Neural cell (in vitro differentiated cells): ENCODE data around the gene GNAT2.

ENCODE experiments used
- CTCF ChIP-seq: fragments of 450-650 bp; IDR thresholded peaks from 2 replicates; pipeline ENCODE4 v1.5.1; 2014; ENCODE audit warnings: antibody characterized with exemption, mild to moderate bottlenecking, moderate library complexity; ENCODE audit not compliant: poor library complexity, severe bottlenecking
- EP300 ChIP-seq: fragments of 450-650 bp; conservative IDR thresholded peaks from 2 replicates; pipeline ENCODE4 v1.6.1; 2014; ENCODE audit warnings: antibody characterized with exemption, mild to moderate bottlenecking, moderate library complexity; ENCODE audit not compliant: poor library complexity, severe bottlenecking
- EZH2 ChIP-seq: fragments of 200-600, 300-800 bp; shearing (Covaris generic), sonication (generic); IDR thresholded peaks from 2 replicates; pipeline ENCODE4 v1.6.1; 2014; ENCODE audit warnings: antibody characterized with exemption, low read length, borderline replicate concordance, mild to moderate bottlenecking; ENCODE audit not compliant: insufficient read depth, poor library complexity, severe bottlenecking
- MXI1 ChIP-seq: fragments of 450-650 bp; conservative IDR thresholded peaks from 2 replicates; pipeline ENCODE4 v1.6.1; 2014; ENCODE audit warnings: antibody characterized with exemption, mild to moderate bottlenecking; ENCODE audit not compliant: poor library complexity, severe bottlenecking
- POLR2AphosphoS5 ChIP-seq: IDR thresholded peaks from 2 replicates; pipeline ENCODE4 v1.6.1; 2012
- RAD21 ChIP-seq: fragments of 450-650 bp; conservative IDR thresholded peaks from 2 replicates; pipeline ENCODE4 v1.6.1; 2014; ENCODE audit warnings: antibody characterized with exemption, mild to moderate bottlenecking, moderate library complexity
- TAF1 ChIP-seq: IDR thresholded peaks from 2 replicates; pipeline ENCODE4 v1.6.1; 2012; ENCODE audit warnings: low read depth

- TF ChIP-seq CTCF, result peak; percentile 73
- no peak for TF ChIP-seq TAF1
- TF ChIP-seq EZH2, result no peak
- no peak for TF ChIP-seq EP300
- TF ChIP-seq POLR2AphosphoS5, result no peak
- no peak for TF ChIP-seq MXI1
- TF ChIP-seq RAD21, result peak; percentile 62
Observed at GRCh38 chr1:109640285-109640865, 21.0 kb upstream of the GNAT2 start.
